ENCODE measurements around the gene TIMM17B. TPM values are rescaled to one million over a fixed set of nuclear protein-coding genes. Genes with fewer than 3 reads are reported as not detected.

Gene TIMM17B
- total RNA-seq, 4 donors from 2014 or later: 27.1 to 58.9 (median 34.6) TPM

- Histone ChIP-seq H3K4me3 (peak within 1 kb of the TSS; percentile 50 to 71 (median 64)), H3K4me1 (peaks cover 0 to 37% (median 0%) of the 10 kb centered on the region in 3 donors), H3K36me3 (peaks cover 0 to 48% (median 0%) of the 10 kb centered on the region in 3 donors), H3K27me3 (no peaks in the 10 kb centered on the region), H3K27ac (peak within 1 kb of the TSS; percentile 79 to 90 (median 90)), H3K9me3 (no peaks in the 10 kb centered on the region)
- no peak for TF ChIP-seq CTCF (IDR thresholded peaks at IDR 0.05)
- peak in 3 of 4 donors; percentile 64 to 96 (median 84) for TF ChIP-seq POLR2A (IDR thresholded peaks at IDR 0.05)
- peak; percentile 75 for DNase-seq
- intact Hi-C loops (cut with DNase I): no loop called here
- WGBS, 2 donors: 4% methylated on average over 11 of the region's 55 CpGs; no CpG with 5 or more reads in 1 of the 2 donors
These were observed 21.2 kb upstream of the TIMM17B start, which contains the start of gene PIM2 for GRCh38 chrX:48918643-48919340. PIM2 (minus strand) TSS chrX:48919024; CDS start chrX:48918834, 190 bp downstream.

GRCh38 chrX:48918301-48918642, 20.7 kb upstream of the TIMM17B start:
- 16% methylated on average over 8 of the region's 23 CpGs; no CpG with 5 or more reads in 1 of the 2 donors for WGBS, 2 donors
- H3K4me3 ChIP-seq: peak overlapping the region; percentile 50 to 71 (median 64)
- H3K36me3 ChIP-seq: peaks cover 0 to 45% (median 0%) of the 10 kb centered on the region in 3 donors
- H3K27ac ChIP-seq: peak overlapping the region; percentile 79 to 90 (median 90)
- no peaks in the 10 kb centered on the region for H3K27me3 ChIP-seq
- H3K4me1 ChIP-seq: peaks cover 0 to 37% (median 0%) of the 10 kb centered on the region in 3 donors
- no peaks in the 10 kb centered on the region for H3K9me3 ChIP-seq
- intact Hi-C loops (cut with DNase I): no loop called here
- TF ChIP-seq POLR2A (IDR thresholded peaks at IDR 0.05) (no peak), CTCF (IDR thresholded peaks at IDR 0.05) (no peak)
- peak; percentile 12 for DNase-seq

- intact Hi-C loops (cut with DNase I): no loop called here
- Histone ChIP-seq H3K27me3 (no peaks in the 10 kb centered on the region), H3K36me3 (peaks cover 0 to 36% (median 0%) of the 10 kb centered on the region in 3 donors), H3K9me3 (no peaks in the 10 kb centered on the region), H3K4me1 (peaks cover 0 to 44% (median 0%) of the 10 kb centered on the region in 3 donors), H3K4me3 (peak overlapping the region; percentile 50 to 71 (median 64)), H3K27ac (peak overlapping the region; percentile 79 to 90 (median 90))
- 48 to 56% methylated on average over 3 to 10 of the region's 27 CpGs for WGBS, 2 donors
- TF ChIP-seq POLR2A (IDR thresholded peaks at IDR 0.05) (peak in 1 of 4 donors; percentile 15), CTCF (IDR thresholded peaks at IDR 0.05) (peak; percentile 89 to 98 (median 95))
- DNase-seq: peak; percentile 55
These were observed 19.8 kb upstream of the TIMM17B start for GRCh38 chrX:48917139-48918001.

- intact Hi-C loops (cut with DNase I): no loop called here
- TF ChIP-seq POLR2A (IDR thresholded peaks at IDR 0.05): no peak
- no peak for TF ChIP-seq CTCF (IDR thresholded peaks at IDR 0.05)
- H3K27me3 ChIP-seq: no peaks in the 10 kb centered on the region
- no peaks in the 10 kb centered on the region for H3K9me3 ChIP-seq
- DNase-seq: no peak
- 75 to 79% methylated on average over 4 to 7 of the region's 13 CpGs for WGBS, 2 donors
- H3K4me1 ChIP-seq: peaks cover 0 to 54% (median 0%) of the 10 kb centered on the region in 3 donors
- H3K4me3 ChIP-seq: peak overlapping the region in 1 of 4 donors; percentile 14
- no peak overlapping the region for H3K27ac ChIP-seq
- peaks cover 0 to 22% (median 0%) of the 10 kb centered on the region in 3 donors for H3K36me3 ChIP-seq
These were observed 17.3 kb upstream of the TIMM17B start for GRCh38 chrX:48914593-48915493.
